Neural cell (in vitro differentiated cells): ENCODE data around the gene ADGRB3. TPM values are rescaled to one million over a fixed set of nuclear protein-coding genes. Genes with fewer than 3 reads are reported as not detected.

ENCODE experiments used
- H2AFZ ChIP-seq: fragments of 200-600, 300-800 bp; sonication (generic), shearing (Covaris generic); 2 replicates; pipeline ENCODE4 v1.6.0; 2014; ENCODE audit warnings: low read depth, mild to moderate bottlenecking, antibody characterized with exemption, low read length, moderate library complexity
- H3F3A ChIP-seq: fragments of 200-600 bp; shearing (Covaris generic); 2 replicates; pipeline ENCODE4 v1.6.1; 2016; ENCODE audit warnings: mild to moderate bottlenecking, moderate library complexity, mixed read lengths, antibody characterized with exemption, low read length; ENCODE audit not compliant: insufficient read depth, poor library complexity, severe bottlenecking
- H3K27ac ChIP-seq: fragments of 200-600, 300-800 bp; sonication (generic), shearing (Covaris generic); 2 replicates; pipeline ENCODE4 v1.5.1; 2014; ENCODE audit warnings: mild to moderate bottlenecking, low read length, moderate library complexity
- H3K27me3 ChIP-seq: fragments of 300-800, 200-600 bp; sonication (generic), shearing (Covaris generic); 2 replicates; pipeline ENCODE4 v1.6.0; 2014; ENCODE audit warnings: mild to moderate bottlenecking, low read depth, low read length, moderate library complexity; ENCODE audit not compliant: insufficient read depth
- H3K36me3 ChIP-seq: fragments of 300-800, 200-600 bp; sonication (generic), shearing (Covaris generic); 2 replicates; pipeline ENCODE4 v1.5.1; 2014; ENCODE audit warnings: mild to moderate bottlenecking, antibody characterized with exemption, low read length, moderate library complexity; ENCODE audit not compliant: insufficient read depth
- H3K4me2 ChIP-seq: fragments of 300-800, 200-600 bp; sonication (generic), shearing (Covaris generic); 2 replicates; pipeline ENCODE4 v1.6.0; 2014; ENCODE audit warnings: mild to moderate bottlenecking, low read length
- H3K4me3 ChIP-seq: fragments of 300-800, 200-600 bp; sonication (generic), shearing (Covaris generic); 2 replicates; pipeline ENCODE4 v1.5.1; 2014; ENCODE audit warnings: mild to moderate bottlenecking, low read length, moderate library complexity
- H3K79me2 ChIP-seq: fragments of 200-600 bp; shearing (Covaris generic); replicated peaks from 2 replicates; pipeline ENCODE4 v1.6.0; 2014; ENCODE audit warnings: mild to moderate bottlenecking, low read length, moderate library complexity; ENCODE audit not compliant: insufficient read depth
- H3K9ac ChIP-seq: fragments of 300-800, 200-600 bp; sonication (generic), shearing (Covaris generic); 2 replicates; pipeline ENCODE4 v1.6.1; 2016; ENCODE audit warnings: mild to moderate bottlenecking, low read length, mixed read lengths
- H3K9me2 ChIP-seq: fragments of 200-600 bp; shearing (Covaris generic); 2 replicates; pipeline ENCODE4 v1.6.1; 2016; ENCODE audit warnings: mild to moderate bottlenecking, low read length, mixed read lengths; ENCODE audit not compliant: insufficient read depth
- H3K9me3 ChIP-seq: fragments of 200-600, 300-800 bp; sonication (generic), shearing (Covaris generic); 2 replicates; pipeline ENCODE4 v1.6.1; 2016; ENCODE audit warnings: mild to moderate bottlenecking, mixed run types, low read length, moderate library complexity, mixed read lengths
- H4K20me1 ChIP-seq: fragments of 200-600 bp; shearing (Covaris generic); 2 replicates; pipeline ENCODE4 v1.6.1; 2016; ENCODE audit warnings: mild to moderate bottlenecking, mixed run types; ENCODE audit not compliant: insufficient read depth
- EP300 ChIP-seq: fragments of 450-650 bp; conservative IDR thresholded peaks from 2 replicates; pipeline ENCODE4 v1.6.1; 2014; ENCODE audit warnings: antibody characterized with exemption, mild to moderate bottlenecking, moderate library complexity; ENCODE audit not compliant: poor library complexity, severe bottlenecking
- EZH2 ChIP-seq: fragments of 200-600, 300-800 bp; shearing (Covaris generic), sonication (generic); IDR thresholded peaks from 2 replicates; pipeline ENCODE4 v1.6.1; 2014; ENCODE audit warnings: antibody characterized with exemption, low read length, borderline replicate concordance, mild to moderate bottlenecking; ENCODE audit not compliant: insufficient read depth, poor library complexity, severe bottlenecking
- MXI1 ChIP-seq: fragments of 450-650 bp; conservative IDR thresholded peaks from 2 replicates; pipeline ENCODE4 v1.6.1; 2014; ENCODE audit warnings: antibody characterized with exemption, mild to moderate bottlenecking; ENCODE audit not compliant: poor library complexity, severe bottlenecking
- POLR2AphosphoS5 ChIP-seq: IDR thresholded peaks from 2 replicates; pipeline ENCODE4 v1.6.1; 2012
- RAD21 ChIP-seq: fragments of 450-650 bp; conservative IDR thresholded peaks from 2 replicates; pipeline ENCODE4 v1.6.1; 2014; ENCODE audit warnings: antibody characterized with exemption, mild to moderate bottlenecking, moderate library complexity
- SMC3 ChIP-seq: fragments of 450-650 bp; conservative IDR thresholded peaks from 2 replicates; pipeline ENCODE4 v1.6.1; 2014; ENCODE audit warnings: antibody characterized with exemption, mild to moderate bottlenecking, moderate library complexity; ENCODE audit not compliant: poor library complexity
- TAF1 ChIP-seq: IDR thresholded peaks from 2 replicates; pipeline ENCODE4 v1.6.1; 2012; ENCODE audit warnings: low read depth
- polyA plus RNA-seq: library from polyadenylated mRNA; depleted of rRNA; stranded (reverse); fragments of >200 nt; gene quantifications from 2 replicates; pipeline ENCODE4 v1.2.3, GENCODE V29; 2014
- TF ChIP-seq, protein P1 (sequence below): fragments of 450-650 bp; IDR thresholded peaks from 2 replicates; pipeline ENCODE4 v1.5.1; 2014; ENCODE audit warnings: antibody characterized with exemption, mild to moderate bottlenecking, moderate library complexity; ENCODE audit not compliant: poor library complexity, severe bottlenecking
- TF ChIP-seq, protein P2 (sequence below): IDR thresholded peaks from 2 replicates; pipeline ENCODE4 v1.6.1; 2012; ENCODE audit warnings: borderline replicate concordance

ADGRB3 gene
- polyA plus RNA-seq, 1 donor from 2014 or later: 66.5 TPM

DNA sequence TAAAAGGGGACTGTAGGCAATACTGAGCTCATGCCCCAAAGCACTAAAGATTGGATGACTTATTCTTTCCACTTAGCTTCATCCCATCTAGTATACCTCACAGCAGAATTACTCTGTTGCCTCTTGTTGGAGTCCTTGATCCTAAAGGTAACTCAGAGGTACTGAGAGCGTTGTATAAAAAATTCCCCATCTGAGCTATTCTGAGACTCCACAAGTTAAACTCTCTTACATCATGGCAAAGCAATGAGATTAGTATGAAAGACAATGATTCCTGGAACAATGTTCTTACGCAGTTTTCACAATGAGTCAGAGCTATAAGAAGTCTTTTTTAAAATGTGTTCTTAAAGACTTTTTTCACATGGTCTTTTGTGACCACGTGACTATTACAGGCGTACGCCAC, 370.1 kb downstream of the ADGRB3 start:
- no peak overlapping the region for H3K9ac ChIP-seq
- no peaks in the 10 kb centered on the region for H3F3A ChIP-seq
- H3K36me3 ChIP-seq: no peaks in the 10 kb centered on the region
- no peak overlapping the region for H3K4me2 ChIP-seq
- no peaks in the 10 kb centered on the region for H3K27me3 ChIP-seq
- H3K27ac ChIP-seq: no peak overlapping the region
- no peak for TF ChIP-seq EZH2
- TF ChIP-seq EP300: no peak
- no peak for TF ChIP-seq RAD21
- TF ChIP-seq, protein P1, sequence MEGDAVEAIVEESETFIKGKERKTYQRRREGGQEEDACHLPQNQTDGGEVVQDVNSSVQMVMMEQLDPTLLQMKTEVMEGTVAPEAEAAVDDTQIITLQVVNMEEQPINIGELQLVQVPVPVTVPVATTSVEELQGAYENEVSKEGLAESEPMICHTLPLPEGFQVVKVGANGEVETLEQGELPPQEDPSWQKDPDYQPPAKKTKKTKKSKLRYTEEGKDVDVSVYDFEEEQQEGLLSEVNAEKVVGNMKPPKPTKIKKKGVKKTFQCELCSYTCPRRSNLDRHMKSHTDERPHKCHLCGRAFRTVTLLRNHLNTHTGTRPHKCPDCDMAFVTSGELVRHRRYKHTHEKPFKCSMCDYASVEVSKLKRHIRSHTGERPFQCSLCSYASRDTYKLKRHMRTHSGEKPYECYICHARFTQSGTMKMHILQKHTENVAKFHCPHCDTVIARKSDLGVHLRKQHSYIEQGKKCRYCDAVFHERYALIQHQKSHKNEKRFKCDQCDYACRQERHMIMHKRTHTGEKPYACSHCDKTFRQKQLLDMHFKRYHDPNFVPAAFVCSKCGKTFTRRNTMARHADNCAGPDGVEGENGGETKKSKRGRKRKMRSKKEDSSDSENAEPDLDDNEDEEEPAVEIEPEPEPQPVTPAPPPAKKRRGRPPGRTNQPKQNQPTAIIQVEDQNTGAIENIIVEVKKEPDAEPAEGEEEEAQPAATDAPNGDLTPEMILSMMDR: no peak
- TF ChIP-seq MXI1: no peak
- TF ChIP-seq, protein P2, sequence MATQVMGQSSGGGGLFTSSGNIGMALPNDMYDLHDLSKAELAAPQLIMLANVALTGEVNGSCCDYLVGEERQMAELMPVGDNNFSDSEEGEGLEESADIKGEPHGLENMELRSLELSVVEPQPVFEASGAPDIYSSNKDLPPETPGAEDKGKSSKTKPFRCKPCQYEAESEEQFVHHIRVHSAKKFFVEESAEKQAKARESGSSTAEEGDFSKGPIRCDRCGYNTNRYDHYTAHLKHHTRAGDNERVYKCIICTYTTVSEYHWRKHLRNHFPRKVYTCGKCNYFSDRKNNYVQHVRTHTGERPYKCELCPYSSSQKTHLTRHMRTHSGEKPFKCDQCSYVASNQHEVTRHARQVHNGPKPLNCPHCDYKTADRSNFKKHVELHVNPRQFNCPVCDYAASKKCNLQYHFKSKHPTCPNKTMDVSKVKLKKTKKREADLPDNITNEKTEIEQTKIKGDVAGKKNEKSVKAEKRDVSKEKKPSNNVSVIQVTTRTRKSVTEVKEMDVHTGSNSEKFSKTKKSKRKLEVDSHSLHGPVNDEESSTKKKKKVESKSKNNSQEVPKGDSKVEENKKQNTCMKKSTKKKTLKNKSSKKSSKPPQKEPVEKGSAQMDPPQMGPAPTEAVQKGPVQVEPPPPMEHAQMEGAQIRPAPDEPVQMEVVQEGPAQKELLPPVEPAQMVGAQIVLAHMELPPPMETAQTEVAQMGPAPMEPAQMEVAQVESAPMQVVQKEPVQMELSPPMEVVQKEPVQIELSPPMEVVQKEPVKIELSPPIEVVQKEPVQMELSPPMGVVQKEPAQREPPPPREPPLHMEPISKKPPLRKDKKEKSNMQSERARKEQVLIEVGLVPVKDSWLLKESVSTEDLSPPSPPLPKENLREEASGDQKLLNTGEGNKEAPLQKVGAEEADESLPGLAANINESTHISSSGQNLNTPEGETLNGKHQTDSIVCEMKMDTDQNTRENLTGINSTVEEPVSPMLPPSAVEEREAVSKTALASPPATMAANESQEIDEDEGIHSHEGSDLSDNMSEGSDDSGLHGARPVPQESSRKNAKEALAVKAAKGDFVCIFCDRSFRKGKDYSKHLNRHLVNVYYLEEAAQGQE: no peak
- no peaks in the 10 kb centered on the region for H3K9me3 ChIP-seq
- no peaks in the 10 kb centered on the region for H3K79me2 ChIP-seq
- no peaks in the 10 kb centered on the region for H4K20me1 ChIP-seq
- H2AFZ ChIP-seq: no peak overlapping the region
- no peaks in the 10 kb centered on the region for H3K9me2 ChIP-seq
- no peak overlapping the region for H3K4me3 ChIP-seq

DNA sequence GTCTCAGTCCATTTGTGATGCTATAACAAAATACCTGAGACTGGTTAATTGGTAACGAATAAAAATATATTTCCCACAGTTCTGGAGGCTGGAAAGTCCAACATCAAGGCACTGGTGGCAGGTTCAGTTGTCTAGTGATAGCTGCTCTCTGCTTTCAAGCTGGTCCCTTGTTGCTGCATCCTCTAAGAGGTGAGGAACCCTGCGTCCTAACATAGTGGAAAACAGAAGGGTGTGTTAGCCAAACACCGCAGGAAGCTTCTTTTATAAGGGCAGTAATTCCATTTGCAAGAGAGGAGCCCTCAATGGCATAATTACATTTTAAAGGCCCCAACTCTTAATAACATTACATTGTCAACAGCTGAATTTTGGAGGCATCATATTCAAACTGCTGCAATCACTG, 372.7 kb downstream of the ADGRB3 start:
- H3K27ac ChIP-seq: no peak overlapping the region
- no peaks in the 10 kb centered on the region for H3K36me3 ChIP-seq
- no peak overlapping the region for H3K9ac ChIP-seq
- no peak overlapping the region for H2AFZ ChIP-seq
- TF ChIP-seq POLR2AphosphoS5 (no peak), SMC3 (no peak), MXI1 (no peak), EZH2 (no peak), EP300 (no peak), RAD21 (no peak), TAF1 (no peak)
- TF ChIP-seq, protein P2: no peak
- TF ChIP-seq, protein P1: no peak
- H4K20me1 ChIP-seq: no peaks in the 10 kb centered on the region
- no peak overlapping the region for H3K4me2 ChIP-seq
- no peaks in the 10 kb centered on the region for H3K27me3 ChIP-seq
- no peaks in the 10 kb centered on the region for H3F3A ChIP-seq
- H3K9me3 ChIP-seq: no peaks in the 10 kb centered on the region
- H3K79me2 ChIP-seq: no peaks in the 10 kb centered on the region
- H3K4me3 ChIP-seq: no peak overlapping the region
- H3K9me2 ChIP-seq: no peaks in the 10 kb centered on the region
